Neuron (in vitro differentiated cells): Measurements from ENCODE around the gene FOXO1.

Experiments
- H2AFZ ChIP-seq: one replicate; pipeline ENCODE4 v1.6.1; 2013; ENCODE audit warnings: low read depth, mild to moderate bottlenecking, inconsistent platforms, low read length, moderate library complexity
- H3K27me3 ChIP-seq: one replicate; pipeline ENCODE4 v1.6.1; 2013; ENCODE audit warnings: low read length; ENCODE audit not compliant: insufficient read depth
- H3K36me3 ChIP-seq: one replicate; pipeline ENCODE4 v1.6.1; 2013; ENCODE audit warnings: low read length; ENCODE audit not compliant: insufficient read depth
- H3K4me1 ChIP-seq: one replicate; pipeline ENCODE4 v1.6.1; 2013; ENCODE audit warnings: low read length; ENCODE audit not compliant: insufficient read depth
- H3K4me3 ChIP-seq: 2 replicates; pipeline ENCODE4 v1.5.1; 2013; ENCODE audit warnings: mild to moderate bottlenecking, low read length, moderate library complexity
- H3K9me3 ChIP-seq: one replicate; pipeline ENCODE4 v1.6.1; 2013; ENCODE audit warnings: low read length

Gene FOXO1

DNA sequence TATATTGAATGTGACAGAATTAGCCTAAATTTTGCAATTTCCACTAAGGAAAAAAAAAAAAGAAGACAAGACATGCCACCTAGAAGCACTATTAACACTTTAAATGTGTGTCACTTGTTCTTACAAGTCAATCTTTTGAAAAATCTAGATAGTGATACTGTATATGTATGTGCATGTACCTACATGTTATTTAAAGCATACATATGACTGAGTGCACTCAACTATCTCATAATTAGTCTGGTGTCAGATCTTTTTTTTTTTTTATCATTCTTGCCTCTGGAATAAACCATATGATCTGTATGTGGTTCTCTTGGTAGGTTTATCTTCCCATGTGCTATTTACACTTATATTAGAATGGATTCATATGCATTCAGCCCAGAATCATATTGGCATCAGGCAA, 62.3 kb downstream of the FOXO1 start:
- H2AFZ ChIP-seq, result no peak overlapping the region
- H3K36me3 ChIP-seq, result no peaks in the 10 kb centered on the region
- no peaks in the 10 kb centered on the region for H3K27me3 ChIP-seq
- H3K4me3 ChIP-seq, result no peak overlapping the region
- H3K9me3 ChIP-seq, result no peaks in the 10 kb centered on the region
- H3K4me1 ChIP-seq, result no peaks in the 10 kb centered on the region

- Histone ChIP-seq H3K4me1 (no peaks in the 10 kb centered on the region), H3K4me3 (no peak overlapping the region), H3K36me3 (no peaks in the 10 kb centered on the region), H3K27me3 (no peaks in the 10 kb centered on the region), H2AFZ (no peak overlapping the region), H3K9me3 (no peaks in the 10 kb centered on the region)
Measured at GRCh38 chr13:40600149-40600751, 66.2 kb downstream of the FOXO1 start.

- H2AFZ ChIP-seq, result no peak overlapping the region
- H3K4me1 ChIP-seq, result no peaks in the 10 kb centered on the region
- no peak overlapping the region for H3K4me3 ChIP-seq
- no peaks in the 10 kb centered on the region for H3K36me3 ChIP-seq
- no peaks in the 10 kb centered on the region for H3K27me3 ChIP-seq
- no peaks in the 10 kb centered on the region for H3K9me3 ChIP-seq
Measured at GRCh38 chr13:40599747-40600146, 66.7 kb downstream of the FOXO1 start.

- no peak overlapping the region for H3K4me3 ChIP-seq
- H3K9me3 ChIP-seq, result no peaks in the 10 kb centered on the region
- H3K36me3 ChIP-seq, result no peaks in the 10 kb centered on the region
- H3K4me1 ChIP-seq, result no peaks in the 10 kb centered on the region
- no peaks in the 10 kb centered on the region for H3K27me3 ChIP-seq
- no peak overlapping the region for H2AFZ ChIP-seq
Measured at GRCh38 chr13:40599124-40599523, 67.3 kb downstream of the FOXO1 start.

GRCh38 chr13:40598569-40598968, 67.9 kb downstream of the FOXO1 start:
- Histone ChIP-seq H3K36me3 (no peaks in the 10 kb centered on the region), H3K4me1 (no peaks in the 10 kb centered on the region), H2AFZ (no peak overlapping the region), H3K27me3 (no peaks in the 10 kb centered on the region), H3K4me3 (no peak overlapping the region), H3K9me3 (no peaks in the 10 kb centered on the region)

DNA sequence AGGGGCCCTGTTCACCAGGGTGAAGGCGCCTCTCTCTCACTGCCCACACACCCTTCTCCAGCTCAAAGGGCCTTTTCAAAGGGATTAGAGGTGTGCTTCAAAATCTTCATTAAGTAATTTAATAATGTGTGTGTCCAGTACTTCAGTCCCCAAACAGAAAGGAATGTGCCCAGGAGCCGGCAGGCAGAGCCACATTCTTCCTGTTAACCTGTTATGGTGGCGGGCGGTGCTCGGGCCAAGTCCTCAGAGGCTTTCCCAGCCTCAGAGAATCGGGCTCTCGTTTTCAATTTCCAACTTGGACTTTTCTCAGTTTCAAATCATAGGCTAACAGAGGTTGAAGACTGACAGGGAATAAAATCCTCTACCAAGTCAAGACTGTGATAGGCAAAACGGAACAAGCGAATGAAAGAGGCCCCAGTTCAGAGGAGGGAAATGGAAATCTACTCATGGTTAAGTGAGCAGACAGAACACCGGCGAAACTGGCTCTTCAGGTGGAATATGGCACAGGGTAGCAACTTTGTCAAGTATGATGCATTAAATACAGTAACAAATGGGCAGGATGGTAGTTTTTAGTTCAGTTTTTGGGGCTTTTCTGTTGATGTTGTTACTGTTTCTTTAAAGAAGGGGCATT, 68.6 kb downstream of the FOXO1 start:
- H3K4me1 ChIP-seq, result no peaks in the 10 kb centered on the region
- H3K4me3 ChIP-seq, result no peak overlapping the region
- H2AFZ ChIP-seq, result no peak overlapping the region
- H3K9me3 ChIP-seq, result no peaks in the 10 kb centered on the region
- no peaks in the 10 kb centered on the region for H3K27me3 ChIP-seq
- no peaks in the 10 kb centered on the region for H3K36me3 ChIP-seq

- no peaks in the 10 kb centered on the region for H3K36me3 ChIP-seq
- H3K4me3 ChIP-seq, result no peak overlapping the region
- no peaks in the 10 kb centered on the region for H3K9me3 ChIP-seq
- H3K27me3 ChIP-seq, result no peaks in the 10 kb centered on the region
- H2AFZ ChIP-seq, result no peak overlapping the region
- H3K4me1 ChIP-seq, result no peaks in the 10 kb centered on the region
Measured at GRCh38 chr13:40596484-40596883, 70.0 kb downstream of the FOXO1 start.

DNA sequence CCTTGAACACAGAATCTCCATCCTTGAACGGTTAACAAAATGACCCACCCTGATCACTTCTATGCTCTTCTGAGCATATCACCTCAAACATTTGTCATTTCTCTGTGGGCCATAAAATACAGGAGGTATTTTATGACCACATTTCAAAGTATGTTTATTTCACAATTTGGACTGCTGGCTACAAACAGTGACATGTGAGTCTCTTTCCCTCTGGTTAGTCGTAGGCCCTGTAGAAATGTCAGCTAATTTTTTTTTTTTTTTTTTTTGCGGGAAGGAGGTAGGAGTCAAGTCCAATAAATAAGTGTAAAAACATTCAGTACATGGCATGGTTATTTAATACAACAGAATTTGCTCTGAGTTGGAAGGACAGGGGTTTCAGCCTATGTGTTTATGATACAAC, 70.7 kb downstream of the FOXO1 start:
- Histone ChIP-seq H2AFZ (no peak overlapping the region), H3K4me1 (no peaks in the 10 kb centered on the region), H3K4me3 (no peak overlapping the region), H3K9me3 (peaks cover 2% of the 10 kb centered on the region), H3K27me3 (no peaks in the 10 kb centered on the region), H3K36me3 (no peaks in the 10 kb centered on the region)

DNA sequence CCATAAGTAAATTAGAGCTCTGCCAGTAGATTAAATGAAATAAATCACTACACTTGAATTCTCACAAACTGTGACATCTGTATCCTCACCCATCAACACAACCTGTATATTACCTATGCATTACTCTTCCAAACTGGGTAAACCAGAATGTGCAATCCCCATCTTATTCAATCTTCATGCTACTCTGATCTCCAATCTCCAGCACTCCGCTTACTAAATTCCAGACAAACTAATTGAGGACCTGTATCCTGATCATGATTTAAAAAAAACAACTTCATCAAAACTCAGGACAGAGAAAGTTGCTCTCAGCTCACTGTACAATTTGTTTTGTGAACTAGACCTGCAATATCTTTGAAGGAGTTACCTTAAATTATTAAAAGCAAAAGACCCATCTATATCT, 74.4 kb downstream of the FOXO1 start:
- H3K27me3 ChIP-seq, result no peaks in the 10 kb centered on the region
- peaks cover 10% of the 10 kb centered on the region for H3K4me1 ChIP-seq
- no peak overlapping the region for H3K4me3 ChIP-seq
- no peaks in the 10 kb centered on the region for H3K36me3 ChIP-seq
- H3K9me3 ChIP-seq, result peaks cover 2% of the 10 kb centered on the region
- no peak overlapping the region for H2AFZ ChIP-seq

DNA sequence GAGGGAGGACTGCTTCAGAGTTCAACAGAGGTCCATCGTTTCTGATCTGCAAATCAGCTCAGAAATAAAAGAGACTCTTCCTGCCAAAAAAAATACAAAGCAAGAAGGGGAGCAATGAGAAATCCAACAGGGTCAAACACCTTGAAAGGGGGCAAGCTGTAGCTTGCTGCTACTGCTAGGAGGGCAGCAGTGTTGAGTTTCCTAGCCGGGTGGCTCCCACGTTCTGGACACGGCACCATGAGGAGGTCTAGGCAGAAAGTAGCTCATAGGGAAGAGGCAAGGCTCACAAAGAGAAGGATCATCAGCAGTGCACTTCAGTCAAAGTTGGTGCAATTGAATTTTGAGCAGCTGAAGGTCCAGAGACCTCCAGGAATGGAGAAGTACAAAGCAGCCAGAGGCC, 75.3 kb downstream of the FOXO1 start:
- Histone ChIP-seq H3K27me3 (no peaks in the 10 kb centered on the region), H2AFZ (no peak overlapping the region), H3K36me3 (no peaks in the 10 kb centered on the region), H3K9me3 (peaks cover 2% of the 10 kb centered on the region), H3K4me1 (peaks cover 13% of the 10 kb centered on the region), H3K4me3 (no peak overlapping the region)

GRCh38 chr13:40590112-40590862, 76.2 kb downstream of the FOXO1 start:
- H3K9me3 ChIP-seq, result peaks cover 2% of the 10 kb centered on the region
- no peak overlapping the region for H3K4me3 ChIP-seq
- no peak overlapping the region for H2AFZ ChIP-seq
- peaks cover 13% of the 10 kb centered on the region for H3K4me1 ChIP-seq
- H3K36me3 ChIP-seq, result no peaks in the 10 kb centered on the region
- no peaks in the 10 kb centered on the region for H3K27me3 ChIP-seq

- no peak overlapping the region for H3K4me3 ChIP-seq
- H2AFZ ChIP-seq, result no peak overlapping the region
- H3K9me3 ChIP-seq, result peaks cover 2% of the 10 kb centered on the region
- no peaks in the 10 kb centered on the region for H3K36me3 ChIP-seq
- H3K27me3 ChIP-seq, result no peaks in the 10 kb centered on the region
- H3K4me1 ChIP-seq, result peaks cover 13% of the 10 kb centered on the region
Measured at GRCh38 chr13:40589285-40590109, 76.9 kb downstream of the FOXO1 start.

DNA sequence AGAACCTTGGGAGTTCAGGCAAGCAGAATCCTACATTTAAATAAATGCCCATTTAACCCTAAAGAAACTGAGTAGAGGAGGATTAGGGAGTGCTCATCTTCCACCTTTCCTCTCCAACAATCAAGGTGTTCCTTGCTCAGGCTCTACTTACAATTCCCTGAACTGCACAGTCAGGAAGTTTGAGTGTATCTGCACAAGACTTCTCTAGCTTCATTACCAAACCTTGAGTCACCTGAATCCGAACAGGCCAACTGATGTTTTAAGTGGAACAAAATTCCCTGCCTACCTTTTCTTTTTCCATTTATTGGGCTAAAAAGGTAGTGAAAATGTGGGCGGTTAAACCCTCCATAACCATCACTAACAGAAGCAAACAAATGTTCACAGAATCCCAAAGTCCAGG, 78.3 kb downstream of the FOXO1 start:
- H3K9me3 ChIP-seq, result peaks cover 2% of the 10 kb centered on the region
- H3K27me3 ChIP-seq, result no peaks in the 10 kb centered on the region
- H3K4me3 ChIP-seq, result no peak overlapping the region
- H2AFZ ChIP-seq, result no peak overlapping the region
- H3K4me1 ChIP-seq, result peaks cover 13% of the 10 kb centered on the region
- no peaks in the 10 kb centered on the region for H3K36me3 ChIP-seq
